Testis (tissue), 2 donors: ENCODE measurements around the gene CCNY.

Source experiments
- POLR2A ChIP-seq: fragments of 450-650 bp; IDR thresholded peaks from one replicate; pipeline ENCODE4 v1.6.1; 2017; ENCODE audit warnings: antibody characterized with exemption, mild to moderate bottlenecking, moderate library complexity
- TF ChIP-seq, protein P1 (sequence below), 3 experiments: fragments of 450-650 bp in 2 of 3; fragments of 200-600 bp in 1 of 3; sonication (generic) in 1 of 3; IDR thresholded peaks; one replicate each; pipeline ENCODE4 v1.5.1; 2016 to 2019; ENCODE audit warnings: antibody characterized with exemption in 3 of 3, mild to moderate bottlenecking in 2 of 3, moderate library complexity in 1 of 3

DNA sequence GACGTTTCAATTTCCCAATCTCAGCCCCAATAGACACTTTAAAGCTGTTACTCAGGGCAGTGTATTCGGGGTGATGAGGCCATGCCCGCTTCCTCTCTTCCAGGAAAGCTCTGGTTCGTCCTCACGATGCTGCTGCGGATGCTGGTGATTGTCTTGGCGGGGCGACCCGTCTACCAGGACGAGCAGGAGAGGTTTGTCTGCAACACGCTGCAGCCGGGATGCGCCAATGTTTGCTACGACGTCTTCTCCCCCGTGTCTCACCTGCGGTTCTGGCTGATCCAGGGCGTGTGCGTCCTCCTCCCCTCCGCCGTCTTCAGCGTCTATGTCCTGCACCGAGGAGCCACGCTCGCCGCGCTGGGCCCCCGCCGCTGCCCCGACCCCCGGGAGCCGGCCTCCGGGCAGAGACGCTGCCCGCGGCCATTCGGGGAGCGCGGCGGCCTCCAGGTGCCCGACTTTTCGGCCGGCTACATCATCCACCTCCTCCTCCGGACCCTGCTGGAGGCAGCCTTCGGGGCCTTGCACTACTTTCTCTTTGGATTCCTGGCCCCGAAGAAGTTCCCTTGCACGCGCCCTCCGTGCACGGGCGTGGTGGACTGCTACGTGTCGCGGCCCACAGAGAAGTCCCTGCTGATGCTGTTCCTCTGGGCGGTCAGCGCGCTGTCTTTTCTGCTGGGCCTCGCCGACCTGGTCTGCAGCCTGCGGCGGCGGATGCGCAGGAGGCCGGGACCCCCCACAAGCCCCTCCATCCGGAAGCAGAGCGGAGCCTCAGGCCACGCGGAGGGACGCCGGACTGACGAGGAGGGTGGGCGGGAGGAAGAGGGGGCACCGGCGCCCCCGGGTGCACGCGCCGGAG, 271.4 kb downstream of the CCNY start:
- TF ChIP-seq, protein P1, sequence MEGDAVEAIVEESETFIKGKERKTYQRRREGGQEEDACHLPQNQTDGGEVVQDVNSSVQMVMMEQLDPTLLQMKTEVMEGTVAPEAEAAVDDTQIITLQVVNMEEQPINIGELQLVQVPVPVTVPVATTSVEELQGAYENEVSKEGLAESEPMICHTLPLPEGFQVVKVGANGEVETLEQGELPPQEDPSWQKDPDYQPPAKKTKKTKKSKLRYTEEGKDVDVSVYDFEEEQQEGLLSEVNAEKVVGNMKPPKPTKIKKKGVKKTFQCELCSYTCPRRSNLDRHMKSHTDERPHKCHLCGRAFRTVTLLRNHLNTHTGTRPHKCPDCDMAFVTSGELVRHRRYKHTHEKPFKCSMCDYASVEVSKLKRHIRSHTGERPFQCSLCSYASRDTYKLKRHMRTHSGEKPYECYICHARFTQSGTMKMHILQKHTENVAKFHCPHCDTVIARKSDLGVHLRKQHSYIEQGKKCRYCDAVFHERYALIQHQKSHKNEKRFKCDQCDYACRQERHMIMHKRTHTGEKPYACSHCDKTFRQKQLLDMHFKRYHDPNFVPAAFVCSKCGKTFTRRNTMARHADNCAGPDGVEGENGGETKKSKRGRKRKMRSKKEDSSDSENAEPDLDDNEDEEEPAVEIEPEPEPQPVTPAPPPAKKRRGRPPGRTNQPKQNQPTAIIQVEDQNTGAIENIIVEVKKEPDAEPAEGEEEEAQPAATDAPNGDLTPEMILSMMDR (IDR thresholded peaks at IDR 0.05): no peak
- TF ChIP-seq POLR2A: no peak
